Upper lobe of left lung (tissue), 6 donors: ENCODE measurements around the gene SLC25A26. TPM values are rescaled to one million over a fixed set of nuclear protein-coding genes. Genes with fewer than 3 reads are reported as not detected.
A peak's percentile ranks its signal among the peaks of the same experiment; 100 is the strongest.

Experiments used
- ATAC-seq, 2 donors: fragments of 200-7000 bp; cut with Tn5 transposase; one replicate each; pipeline ENCODE4 v1.9.1; 2022; ENCODE audit warnings: mild to moderate bottlenecking in 2 of 2, moderate library complexity in 2 of 2; ENCODE audit not compliant: low FRiP score in 2 of 2
- DNase-seq, 2 donors: peaks; one replicate each; pipeline ENCODE4 v3.0.0-alpha.2; 2019 to 2020
- H3K27ac ChIP-seq, 4 donors: fragments of 200-600 bp; sonication (generic); one replicate each; pipeline ENCODE4 v1.5.1; 2016 to 2019
- H3K27me3 ChIP-seq, 4 donors: fragments of 200-600 bp; sonication (generic); one replicate each; pipeline ENCODE4 v1.5.1; 2017 to 2019
- H3K36me3 ChIP-seq, 4 donors: fragments of 200-600 bp; sonication (generic); one replicate each; pipeline ENCODE4 v1.5.1; 2016 to 2019
- H3K4me1 ChIP-seq, 4 donors: fragments of 200-600 bp; sonication (generic); one replicate each; pipeline ENCODE4 v1.5.1; 2018 to 2019
- H3K4me3 ChIP-seq, 4 donors: fragments of 200-600 bp; sonication (generic); one replicate each; pipeline ENCODE4 v1.5.1; 2017 to 2019; ENCODE audit warnings: mild to moderate bottlenecking in 2 of 4, moderate library complexity in 1 of 4
- H3K9me3 ChIP-seq, 4 donors: fragments of 200-600 bp; sonication (generic); one replicate each; pipeline ENCODE4 v1.5.1; 2018 to 2019
- CTCF ChIP-seq, 6 experiments: fragments of 450-650 bp in 4 of 6; fragments of 200-600 bp in 2 of 6; sonication (generic) in 2 of 6; IDR thresholded peaks; one replicate each; pipeline ENCODE4 v1.5.1; 2016 to 2019; ENCODE audit warnings: antibody characterized with exemption in 6 of 6
- EP300 ChIP-seq, 4 donors: sonication (generic); formaldehyde crosslinking; IDR thresholded peaks; one replicate each; pipeline ENCODE4 v1.5.1; 2017; ENCODE audit warnings: antibody characterized with exemption in 4 of 4, control low read depth in 2 of 4
- POLR2A ChIP-seq, 4 donors: fragments of 450-650 bp; IDR thresholded peaks; one replicate each; pipeline ENCODE4 v1.5.1; 2016 to 2017; ENCODE audit warnings: antibody characterized with exemption in 4 of 4, mild to moderate bottlenecking in 2 of 4
- POLR2AphosphoS5 ChIP-seq, 2 donors: sonication (generic); formaldehyde crosslinking; IDR thresholded peaks; one replicate each; pipeline ENCODE4 v1.5.1; 2017; ENCODE audit warnings: antibody characterized with exemption in 2 of 2
- WGBS, 2 donors: methylation state at CpG; one replicate each; pipeline ENCODE4 v1.1.5; 2017 to 2018; 5-methylcytosine and 5-hydroxymethylcytosine counted together
- total RNA-seq, 6 donors: library from RNA; depleted of rRNA in 4 of 6; stranded (reverse); fragments of >200 nt in 4 of 6; gene quantifications; one replicate each; pipeline versions ENCODE4 v1.1.0 to v1.2.1, GENCODE V29; 2016 to 2021
- donor health status: DM: no; HTN: no; CAD: no; lungs with moderate emphysema.
- donor health status: DM: no; HTN: yes; CAD: no; lungs with severe emphysema.

Gene SLC25A26
- total RNA-seq, 6 donors from 2014 or later, result 8.4 to 18.8 (median 17.0) TPM

DNA sequence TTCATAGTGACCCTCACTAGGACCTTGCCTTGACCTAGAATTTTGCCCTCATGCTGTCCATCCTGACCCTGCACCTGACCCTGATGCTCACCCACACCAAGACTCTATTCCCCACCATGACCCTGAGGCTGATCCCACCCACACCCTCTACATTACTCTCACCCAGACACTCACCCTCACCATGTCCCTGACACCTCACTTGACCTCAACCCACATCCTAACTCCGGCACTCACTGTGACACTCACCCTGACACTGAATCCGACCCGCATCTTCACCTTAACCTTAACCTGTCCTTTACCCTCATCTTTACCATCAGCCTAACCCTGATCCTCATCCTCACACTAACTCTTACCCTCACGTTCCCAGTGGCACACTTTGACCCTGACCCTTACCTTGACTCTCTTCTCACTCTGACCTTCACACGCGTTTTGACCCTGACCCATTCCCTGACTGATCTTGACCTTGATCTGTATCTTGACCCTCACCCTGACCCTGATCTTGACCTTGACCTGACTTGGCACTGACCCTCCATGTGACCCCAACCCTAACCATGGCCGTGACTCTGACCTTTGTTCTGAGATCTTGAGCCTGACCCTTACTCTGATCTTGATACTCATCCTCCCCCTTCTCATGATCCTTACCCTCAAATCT is 22.2 kb upstream of the SLC25A26 start:
- Histone ChIP-seq H3K27ac (no peak overlapping the region), H3K36me3 (no peaks in the 10 kb centered on the region), H3K4me1 (peaks cover 0 to 10% (median 3%) of the 10 kb centered on the region in 4 donors), H3K4me3 (no peak overlapping the region), H3K27me3 (peaks cover 0 to 5% (median 0%) of the 10 kb centered on the region in 4 donors), H3K9me3 (no peaks in the 10 kb centered on the region)
- DNase-seq, result no peak
- TF ChIP-seq EP300 (IDR thresholded peaks at IDR 0.05) (no peak), POLR2AphosphoS5 (IDR thresholded peaks at IDR 0.05) (no peak), POLR2A (IDR thresholded peaks at IDR 0.05) (no peak), CTCF (IDR thresholded peaks at IDR 0.05) (no peak)
- 86 to 89% methylated on average over 7 of the region's 7 CpGs for WGBS, 2 donors
- peak in 1 of 2 donors; percentile 56 for ATAC-seq

DNA sequence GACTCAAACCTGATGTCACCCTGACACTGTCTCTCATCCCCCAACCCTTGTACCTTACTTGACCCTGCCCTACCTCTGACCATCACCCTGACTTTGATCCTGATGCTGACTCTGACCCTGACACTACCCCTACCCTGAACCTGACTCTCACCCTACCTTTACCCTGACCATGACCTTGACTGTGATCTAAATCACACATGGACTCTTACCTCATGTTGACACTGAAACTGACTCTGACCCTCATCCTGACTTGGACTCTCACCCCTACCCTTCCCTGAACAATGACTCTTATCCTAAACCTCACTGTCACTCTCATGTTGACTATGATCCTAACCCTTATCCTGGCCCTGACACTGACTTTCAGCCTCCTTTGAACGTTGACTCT is 21.7 kb upstream of the SLC25A26 start:
- Histone ChIP-seq H3K36me3 (no peaks in the 10 kb centered on the region), H3K9me3 (no peaks in the 10 kb centered on the region), H3K4me1 (peaks cover 0 to 10% (median 3%) of the 10 kb centered on the region in 4 donors), H3K27ac (no peak overlapping the region), H3K27me3 (peaks cover 0 to 5% (median 0%) of the 10 kb centered on the region in 4 donors), H3K4me3 (no peak overlapping the region)
- no peak for DNase-seq
- TF ChIP-seq POLR2A (IDR thresholded peaks at IDR 0.05) (no peak), CTCF (IDR thresholded peaks at IDR 0.05) (no peak), EP300 (IDR thresholded peaks at IDR 0.05) (no peak), POLR2AphosphoS5 (IDR thresholded peaks at IDR 0.05) (no peak)
- ATAC-seq, result no peak
- WGBS, 2 donors, result 79 to 82% methylated on average over 1 of the region's 1 CpG

- 34 to 41% methylated on average over 3 of the region's 3 CpGs for WGBS, 2 donors
- no peak for ATAC-seq
- Histone ChIP-seq H3K4me3 (no peak overlapping the region), H3K4me1 (peaks cover 0 to 6% (median 2%) of the 10 kb centered on the region in 4 donors), H3K9me3 (no peaks in the 10 kb centered on the region), H3K36me3 (no peaks in the 10 kb centered on the region), H3K27ac (no peak overlapping the region), H3K27me3 (peaks cover 0 to 2% (median 0%) of the 10 kb centered on the region in 4 donors)
- no peak for TF ChIP-seq CTCF (IDR thresholded peaks at IDR 0.05)
- no peak for TF ChIP-seq POLR2AphosphoS5 (IDR thresholded peaks at IDR 0.05)
- TF ChIP-seq EP300 (IDR thresholded peaks at IDR 0.05), result no peak
- TF ChIP-seq POLR2A (IDR thresholded peaks at IDR 0.05), result no peak
- no peak for DNase-seq
These were observed 20.7 kb upstream of the SLC25A26 start for GRCh38 chr3:66200147-66200546.

DNA sequence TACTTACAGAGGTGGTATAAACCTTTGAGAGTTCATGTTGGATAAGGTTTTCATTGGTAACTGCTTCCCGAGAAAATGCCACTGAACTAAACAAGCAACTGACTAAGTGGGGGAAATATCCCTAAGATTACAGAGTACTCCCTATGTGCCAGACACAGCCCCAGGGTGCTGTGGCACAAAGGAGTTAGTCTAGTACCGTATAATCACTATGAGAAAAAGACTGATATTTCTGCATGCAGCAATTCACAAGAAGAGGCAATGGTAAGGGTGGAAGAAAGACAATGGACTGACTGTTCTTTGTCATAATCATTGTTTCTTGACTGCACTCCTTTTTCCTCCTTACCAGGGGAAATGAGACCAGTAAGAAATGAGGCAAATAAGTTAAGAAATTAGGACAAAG is 20.0 kb upstream of the SLC25A26 start:
- no peak for ATAC-seq
- WGBS, 2 donors, result 82 to 93% methylated on average over 2 of the region's 2 CpGs
- TF ChIP-seq EP300 (IDR thresholded peaks at IDR 0.05) (no peak), POLR2AphosphoS5 (IDR thresholded peaks at IDR 0.05) (no peak), POLR2A (IDR thresholded peaks at IDR 0.05) (no peak), CTCF (IDR thresholded peaks at IDR 0.05) (no peak)

DNA sequence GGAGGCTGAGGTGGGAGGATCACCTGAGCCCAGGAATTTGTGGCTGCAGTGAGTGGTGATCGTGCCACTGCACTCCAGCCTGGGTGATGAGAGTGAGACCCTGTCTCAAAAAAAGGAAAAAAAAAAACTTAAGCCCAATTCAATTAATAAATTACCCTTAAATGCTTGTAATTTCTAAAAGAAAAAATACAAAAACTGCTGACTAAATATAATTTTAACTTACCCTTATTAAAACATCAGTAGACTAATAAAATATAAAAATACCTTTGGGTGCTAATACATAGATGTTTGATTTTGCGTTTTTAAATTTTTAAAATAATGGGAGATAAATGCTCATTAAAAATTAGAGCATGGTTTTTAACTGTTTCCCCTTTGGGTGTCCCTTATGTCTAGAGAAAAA is 17.5 kb upstream of the SLC25A26 start:
- TF ChIP-seq POLR2AphosphoS5 (IDR thresholded peaks at IDR 0.05) (no peak), CTCF (IDR thresholded peaks at IDR 0.05) (no peak), EP300 (IDR thresholded peaks at IDR 0.05) (no peak), POLR2A (IDR thresholded peaks at IDR 0.05) (no peak)
- H3K9me3 ChIP-seq, result no peaks in the 10 kb centered on the region
- WGBS, 2 donors, result 75 to 81% methylated on average over 2 of the region's 2 CpGs
- H3K27ac ChIP-seq, result no peak overlapping the region
- DNase-seq (no peak), ATAC-seq (no peak)
- H3K27me3 ChIP-seq, result no peaks in the 10 kb centered on the region
- no peaks in the 10 kb centered on the region for H3K36me3 ChIP-seq
- no peaks in the 10 kb centered on the region for H3K4me1 ChIP-seq
- H3K4me3 ChIP-seq, result no peak overlapping the region

More for the DNA sequence above, 20.0 kb upstream of the SLC25A26 start:
- H3K9me3 ChIP-seq, result no peaks in the 10 kb centered on the region
- no peaks in the 10 kb centered on the region for H3K4me1 ChIP-seq
- no peaks in the 10 kb centered on the region for H3K36me3 ChIP-seq
- H3K4me3 ChIP-seq, result no peak overlapping the region
- no peak for DNase-seq
- no peak overlapping the region for H3K27ac ChIP-seq
- H3K27me3 ChIP-seq, result no peaks in the 10 kb centered on the region
